CD14-positive monocyte (primary cell): ENCODE measurements around the gene MTX1. TPM values are rescaled to one million over a fixed set of nuclear protein-coding genes. Genes with fewer than 3 reads are reported as not detected.

Experiments
- DNase-seq, 3 donors: peaks; one replicate each; pipeline ENCODE4 v3.0.0-alpha.2; 2011 to 2022
- H2AFZ ChIP-seq: 2 replicates; pipeline ENCODE4 v1.6.0; 2012; ENCODE audit warnings: mild to moderate bottlenecking, low read depth, low read length, inconsistent platforms; ENCODE audit not compliant: insufficient read depth, poor library complexity, severe bottlenecking
- H3K27ac ChIP-seq, 2 donors: 1 replicate in 1 of 2; 2 replicates in 1 of 2; pipeline ENCODE4 v1.5.1; 2012 to 2013; ENCODE audit warnings: low read length in 2 of 2, control low read depth in 1 of 2, inconsistent platforms in 1 of 2, low read depth in 1 of 2, mild to moderate bottlenecking in 1 of 2
- H3K27me3 ChIP-seq, 2 donors: one replicate each; pipeline versions ENCODE4 v1.6.0 to v1.6.1; 2011 to 2013; ENCODE audit warnings: low read length in 2 of 2; ENCODE audit not compliant: control insufficient read depth in 2 of 2, insufficient read depth in 2 of 2
- H3K36me3 ChIP-seq, 2 donors: replicated peaks in 1 of 2; 1 replicate in 1 of 2; 2 replicates in 1 of 2; pipeline versions ENCODE4 v1.5.1 to v1.6.1; 2012 to 2013; ENCODE audit warnings: low read length in 2 of 2, control low read depth in 1 of 2, inconsistent platforms in 1 of 2, mild to moderate bottlenecking in 1 of 2; ENCODE audit not compliant: insufficient read depth in 2 of 2, control insufficient read depth in 1 of 2
- H3K4me1 ChIP-seq, 2 donors: 1 replicate in 1 of 2; 2 replicates in 1 of 2; pipeline versions ENCODE4 v1.5.1 to v1.6.1; 2012 to 2013; ENCODE audit warnings: low read length in 2 of 2, control low read depth in 1 of 2, inconsistent platforms in 1 of 2, mild to moderate bottlenecking in 1 of 2, moderate library complexity in 1 of 2; ENCODE audit not compliant: insufficient read depth in 2 of 2, control insufficient read depth in 1 of 2
- H3K4me2 ChIP-seq: replicated peaks from 2 replicates; pipeline ENCODE3; 2012; ENCODE audit warnings: low read length, moderate library complexity, mild to moderate bottlenecking; ENCODE audit not compliant: poor library complexity, severe bottlenecking; ENCODE audit errors: extremely low read depth
- H3K4me3 ChIP-seq, 3 experiments: fragments of 200-600 bp in 1 of 3; sonication (generic) in 1 of 3; replicated peaks in 1 of 3; 1 replicate in 2 of 3; 2 replicates in 1 of 3; pipeline ENCODE4 v1.5.1; 2011 to 2013; ENCODE audit warnings: low read length in 3 of 3, mild to moderate bottlenecking in 3 of 3, control low read depth in 2 of 3, low read depth in 2 of 3, inconsistent platforms in 1 of 3, moderate library complexity in 1 of 3
- H3K79me2 ChIP-seq: 2 replicates; pipeline ENCODE4 v1.6.0; 2012; ENCODE audit warnings: mild to moderate bottlenecking, control low read depth, inconsistent platforms, low read length, moderate library complexity; ENCODE audit not compliant: insufficient read depth
- H3K9ac ChIP-seq: 2 replicates; pipeline ENCODE4 v1.6.0; 2017; ENCODE audit warnings: low read length, mild to moderate bottlenecking; ENCODE audit not compliant: insufficient read depth, poor library complexity, severe bottlenecking
- H3K9me3 ChIP-seq, 2 donors: replicated peaks in 1 of 2; 1 replicate in 1 of 2; 2 replicates in 1 of 2; pipeline versions ENCODE4 v1.5.1 to v1.6.1; 2012 to 2013; ENCODE audit warnings: low read length in 2 of 2, control low read depth in 1 of 2; ENCODE audit not compliant: control insufficient read depth in 1 of 2, insufficient read depth in 1 of 2
- H4K20me1 ChIP-seq: 2 replicates; pipeline ENCODE4 v1.6.0; 2012; ENCODE audit warnings: mild to moderate bottlenecking, low read length, control low read depth, moderate library complexity; ENCODE audit not compliant: insufficient read depth
- H3K27ac Mint-ChIP-seq, 7 donors: one replicate each; pipeline ENCODE4 v1.8.0; 2020; ENCODE audit warnings: mild to moderate bottlenecking in 7 of 7, mixed read lengths in 7 of 7, moderate library complexity in 6 of 7, inconsistent platforms in 2 of 7
- H3K27me3 Mint-ChIP-seq, 3 donors: one replicate each; pipeline ENCODE4 v1.8.0; 2021 to 2022; ENCODE audit warnings: low read depth in 3 of 3, mild to moderate bottlenecking in 3 of 3, mixed read lengths in 3 of 3, moderate library complexity in 3 of 3, inconsistent platforms in 1 of 3
- H3K36me3 Mint-ChIP-seq, 2 donors: one replicate each; pipeline ENCODE4 v1.8.0; 2020; ENCODE audit warnings: mixed read lengths in 2 of 2, inconsistent platforms in 1 of 2, mild to moderate bottlenecking in 1 of 2
- H3K4me1 Mint-ChIP-seq: one replicate; pipeline ENCODE4 v1.8.0; 2020; ENCODE audit warnings: mild to moderate bottlenecking, mixed read lengths
- H3K4me3 Mint-ChIP-seq, 2 donors: one replicate each; pipeline ENCODE4 v1.8.0; 2020; ENCODE audit warnings: mild to moderate bottlenecking in 2 of 2, mixed read lengths in 2 of 2, moderate library complexity in 1 of 2
- H3K9me3 Mint-ChIP-seq, 7 donors: one replicate each; pipeline ENCODE4 v1.8.0; 2020 to 2022; ENCODE audit warnings: mixed read lengths in 7 of 7, mild to moderate bottlenecking in 6 of 7, moderate library complexity in 6 of 7, inconsistent platforms in 2 of 7
- CTCF ChIP-seq: fragments of 200-600 bp; IDR thresholded peaks from one replicate; pipeline ENCODE4 v1.8.0; 2022; ENCODE audit warnings: antibody characterized with exemption, mild to moderate bottlenecking
- WGBS: methylation state at CpG from one replicate; pipeline ENCODE4 v1.1.5; 2013; ENCODE audit warnings: missing lambda C conversion rate; ENCODE audit not compliant: insufficient coverage; 5-methylcytosine and 5-hydroxymethylcytosine counted together
- intact Hi-C, 2 donors: fragments of 100-400 bp; cut with micrococcal nuclease; formaldehyde crosslinking; loops; one replicate each; pipeline versions ENCODE4 v1.15.0 to v1.15.1; 2023
- polyA plus RNA-seq, 3 donors: library from polyadenylated mRNA; depleted of rRNA in 1 of 3; unstranded in 2 of 3; stranded (reverse) in 1 of 3; fragments of 300-500 nt in 2 of 3; fragments of >200 nt in 1 of 3; fragmentation: Illumina TruSeq in 2 of 3; gene quantifications; 1 replicate in 2 of 3; 2 replicates in 1 of 3; pipeline ENCODE4 v1.2.3, GENCODE V29; 2012 to 2021

The MTX1 gene
- polyA plus RNA-seq, 3 donors: 79.7 to 101 (median 86.0) TPM

GRCh38 chr1:155198547-155198906 lies 10.0 kb upstream of the MTX1 start:
- H3K36me3 Mint-ChIP-seq: peaks cover 11 to 18% of the 10 kb centered on the region in 2 donors

GRCh38 chr1:155199792-155200191 lies 8.7 kb upstream of the MTX1 start:
- H3K9me3 ChIP-seq: no peaks in the 10 kb centered on the region
- Mint-ChIP-seq H3K9me3 (peaks cover 0 to 3% (median 0%) of the 10 kb centered on the region in 7 donors), H3K4me1 (peaks cover 4% of the 10 kb centered on the region), H3K4me3 (no peak overlapping the region), H3K27ac (no peak overlapping the region), H3K36me3 (peaks cover 11 to 13% of the 10 kb centered on the region in 2 donors), H3K27me3 (peaks cover 9 to 15% (median 9%) of the 10 kb centered on the region in 3 donors)
- TF ChIP-seq CTCF: no peak
- H3K27ac ChIP-seq: no peak overlapping the region
- H3K4me1 ChIP-seq: peaks cover 2 to 8% of the 10 kb centered on the region in 2 donors
- no peak overlapping the region for H3K9ac ChIP-seq
- no peak overlapping the region for H2AFZ ChIP-seq
- WGBS: 100% methylated on average over 1 of the region's 4 CpGs
- intact Hi-C loops: no loop called here
- H3K79me2 ChIP-seq: no peaks in the 10 kb centered on the region
- no peaks in the 10 kb centered on the region for H3K36me3 ChIP-seq
- H3K4me3 ChIP-seq: no peak overlapping the region
- DNase-seq: no peak
- no peak overlapping the region for H3K4me2 ChIP-seq
- H4K20me1 ChIP-seq: no peaks in the 10 kb centered on the region
- peaks cover 4 to 8% of the 10 kb centered on the region in 2 donors for H3K27me3 ChIP-seq

More at GRCh38 chr1:155198547-155198906, 10.0 kb upstream of the MTX1 start:
- Mint-ChIP-seq H3K9me3 (peaks cover 0 to 7% (median 2%) of the 10 kb centered on the region in 7 donors), H3K27me3 (peaks cover 19 to 28% (median 20%) of the 10 kb centered on the region in 3 donors), H3K4me3 (no peak overlapping the region), H3K4me1 (peaks cover 14% of the 10 kb centered on the region), H3K27ac (no peak overlapping the region)
- H3K9me3 ChIP-seq: no peaks in the 10 kb centered on the region
- no peak overlapping the region for H3K9ac ChIP-seq
- no peaks in the 10 kb centered on the region for H3K79me2 ChIP-seq
- intact Hi-C loops: no loop called here
- peaks cover 4 to 18% of the 10 kb centered on the region in 2 donors for H3K27me3 ChIP-seq
- H3K4me1 ChIP-seq: peaks cover 15 to 21% of the 10 kb centered on the region in 2 donors
- H3K27ac ChIP-seq: no peak overlapping the region
- H3K4me2 ChIP-seq: no peak overlapping the region
- no peak for DNase-seq
- no peak for TF ChIP-seq CTCF
- 100% methylated on average over 1 of the region's 3 CpGs for WGBS
- no peak overlapping the region for H2AFZ ChIP-seq
- H4K20me1 ChIP-seq: no peaks in the 10 kb centered on the region
- no peak overlapping the region for H3K4me3 ChIP-seq
- no peaks in the 10 kb centered on the region for H3K36me3 ChIP-seq
